Activated naive CD8-positive, alpha-beta T cell treated with anti-CD3 and anti-CD28 coated beads, Interleukin-2, amount 50 U/mL, for 16 hours (primary cell): Measurements from ENCODE around the gene SLC43A2.
A peak's percentile ranks its signal among the peaks of the same experiment; 100 is the strongest.
"Not testable (repeated sequence)": the region's sequence is repeated elsewhere in the genome, so short reads cannot be mapped to it uniquely, and the experiment has no call there.

Experiments used
- DNase-seq: peaks from one replicate; pipeline ENCODE4 v3.0.0-alpha.2; 2020; ENCODE audit warnings: low read depth, low spot score

The SLC43A2 gene

DNA sequence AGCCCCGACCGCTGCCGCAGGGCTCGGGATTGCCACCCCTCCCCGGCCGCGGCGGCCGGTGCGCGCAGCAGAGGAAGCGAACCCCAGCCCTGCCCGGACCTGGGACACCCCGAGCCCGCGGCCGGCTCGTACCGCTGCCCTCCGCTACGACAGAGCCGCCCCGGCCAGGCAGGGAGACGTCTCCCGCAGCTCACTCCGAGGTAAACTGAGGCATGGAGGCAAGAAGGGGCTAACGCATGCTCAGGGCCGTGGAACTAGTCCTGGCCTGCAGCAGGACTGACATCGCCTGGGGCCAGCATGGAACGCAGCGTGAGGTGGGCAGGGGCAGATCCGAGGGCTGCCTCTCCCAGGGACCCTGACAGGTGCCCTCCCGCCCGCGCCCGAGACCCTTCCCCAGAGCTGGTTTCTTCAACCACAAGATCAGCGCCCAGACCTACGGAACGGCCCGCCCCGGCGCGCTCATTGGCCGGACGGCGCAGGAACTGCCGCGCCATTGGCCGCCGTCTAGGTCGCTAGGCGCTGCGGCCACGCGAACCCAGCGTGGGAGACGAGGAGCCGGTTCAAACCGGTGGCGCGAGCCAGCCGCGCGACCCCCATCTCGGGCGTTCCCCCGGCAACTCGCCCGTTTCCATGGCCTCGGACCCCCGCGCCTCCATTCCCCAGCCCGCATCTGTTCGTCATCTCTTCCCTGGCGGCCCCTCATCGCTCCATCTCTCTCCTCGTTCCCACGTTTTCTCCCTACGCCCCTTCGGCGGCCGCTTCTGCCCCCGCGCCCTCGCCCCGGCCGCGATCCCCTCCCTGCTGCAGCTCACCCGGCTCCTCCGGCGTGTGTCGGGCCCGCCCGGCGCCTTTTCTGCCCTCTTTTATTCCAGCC lies at the start of gene SLC43A2:
TSS of gene SLC43A2 (minus strand) at position 853 of the 874 bp plus-strand sequence. CDS start 960 bp downstream, outside the sequence.
- peak; percentile 51 for DNase-seq

DNA sequence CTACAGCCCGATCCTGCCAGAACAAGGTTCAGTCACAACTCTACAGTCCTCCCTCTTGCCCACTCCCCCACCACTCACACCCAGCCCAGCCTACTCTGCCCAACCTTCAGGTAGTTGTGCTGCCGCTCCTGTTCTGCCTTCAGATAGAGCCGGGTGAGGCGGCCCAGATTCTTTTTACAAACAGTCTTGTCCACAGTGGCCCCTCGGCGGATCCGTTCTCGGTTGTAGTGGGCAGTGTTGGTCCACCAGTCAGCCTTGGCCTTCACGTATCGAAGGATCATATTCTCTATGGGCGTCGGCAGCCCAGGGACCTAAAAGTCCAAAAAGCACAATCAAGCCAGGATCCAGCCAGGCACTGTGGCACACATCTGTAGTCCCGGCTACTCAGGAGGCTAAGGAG lies 47.8 kb upstream of the SLC43A2 start:
- DNase-seq = no peak

DNA sequence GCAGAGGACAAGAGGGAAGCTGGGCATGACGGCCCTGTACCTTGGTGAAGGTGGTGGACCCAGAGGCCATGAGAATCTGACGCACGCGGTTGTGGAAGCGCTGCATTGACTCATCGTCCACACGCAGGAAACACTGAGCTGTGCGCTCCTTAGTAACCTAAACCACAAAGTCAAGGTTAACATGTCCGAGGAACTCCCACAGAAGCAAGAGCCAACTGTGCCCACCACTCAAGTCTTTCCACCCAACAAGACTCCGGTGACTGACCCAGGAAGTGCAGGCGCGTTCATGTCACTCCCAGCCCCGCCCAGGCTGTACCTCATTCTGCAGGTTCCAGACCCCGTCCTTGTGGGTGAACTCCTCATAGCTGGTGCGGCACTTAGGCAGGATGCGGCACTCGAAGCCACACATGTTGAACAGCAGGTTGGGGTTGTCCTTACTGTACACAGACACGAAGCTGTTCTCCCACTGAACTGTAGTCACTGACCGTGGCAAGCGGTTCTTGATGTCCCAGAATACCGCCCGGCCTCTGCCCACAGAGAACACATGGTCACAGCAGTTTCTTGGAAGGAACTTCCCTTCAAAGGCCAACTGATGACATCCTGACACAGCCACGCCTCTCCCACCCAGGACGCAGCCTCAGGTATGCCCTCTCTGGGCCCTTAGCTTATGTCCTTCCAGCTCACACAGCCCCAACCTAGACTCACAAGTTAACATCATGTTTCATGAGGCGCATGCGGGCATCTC lies 44.6 kb upstream of the SLC43A2 start:
- no peak for DNase-seq

DNA sequence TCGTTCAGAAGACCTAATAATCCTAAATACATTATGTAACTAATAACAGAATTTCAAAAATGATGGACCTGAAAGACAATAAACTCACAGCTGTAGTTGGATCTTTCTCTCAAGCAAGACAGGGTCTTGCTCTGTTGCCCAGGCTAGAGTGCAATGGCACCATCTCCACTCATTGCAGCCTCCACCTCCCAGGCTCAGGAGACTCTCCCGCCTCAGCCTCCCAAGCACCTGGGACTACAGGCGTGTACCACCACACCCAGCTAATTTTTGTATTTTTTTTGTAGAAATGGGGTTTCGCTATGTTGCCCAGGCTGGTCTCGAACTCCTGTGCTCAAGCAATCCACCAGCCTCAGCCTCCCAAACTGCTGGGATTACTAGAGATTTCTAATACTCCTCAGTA lies 35.3 kb upstream of the SLC43A2 start:
- not testable (repeated sequence) for DNase-seq

DNA sequence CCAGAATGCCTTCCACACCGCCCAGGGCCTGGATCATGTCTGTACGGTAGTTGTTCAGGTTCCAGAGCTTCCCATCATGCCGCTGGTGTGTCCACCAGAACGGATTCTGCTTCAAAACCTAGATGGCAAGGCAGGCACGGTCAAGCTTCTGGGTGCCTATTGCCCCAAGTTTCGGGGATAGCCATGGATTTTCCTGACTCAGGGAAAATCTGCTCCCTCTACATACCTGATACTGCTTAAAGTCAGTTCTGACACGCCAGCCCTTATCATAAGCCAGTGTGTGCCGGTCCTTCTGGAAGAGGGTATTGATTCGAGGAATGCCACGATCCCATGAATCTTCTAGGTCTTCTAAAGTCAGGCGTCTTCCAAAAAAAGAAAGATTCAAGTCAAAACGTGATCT lies 32.4 kb upstream of the SLC43A2 start:
- DNase-seq = no peak

DNA sequence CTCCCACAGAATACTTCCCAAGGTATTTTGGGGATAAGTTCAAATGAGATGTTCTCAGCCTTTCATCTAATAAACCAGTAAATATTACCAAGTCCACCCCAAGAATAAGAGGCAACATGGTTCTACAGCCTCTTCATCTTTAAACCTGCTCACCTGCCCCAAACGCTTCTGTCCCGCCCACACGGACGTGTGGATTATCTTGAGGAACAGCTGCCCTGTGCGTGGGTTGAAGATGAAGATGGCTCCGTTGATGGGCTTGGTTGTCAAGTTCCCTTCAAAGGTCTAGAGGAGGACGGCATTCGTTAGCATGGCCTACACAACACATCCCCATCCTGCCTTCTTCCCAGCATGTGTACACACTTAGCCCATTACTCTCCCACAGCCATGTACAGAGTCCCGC lies 29.5 kb upstream of the SLC43A2 start:
- DNase-seq = no peak

DNA sequence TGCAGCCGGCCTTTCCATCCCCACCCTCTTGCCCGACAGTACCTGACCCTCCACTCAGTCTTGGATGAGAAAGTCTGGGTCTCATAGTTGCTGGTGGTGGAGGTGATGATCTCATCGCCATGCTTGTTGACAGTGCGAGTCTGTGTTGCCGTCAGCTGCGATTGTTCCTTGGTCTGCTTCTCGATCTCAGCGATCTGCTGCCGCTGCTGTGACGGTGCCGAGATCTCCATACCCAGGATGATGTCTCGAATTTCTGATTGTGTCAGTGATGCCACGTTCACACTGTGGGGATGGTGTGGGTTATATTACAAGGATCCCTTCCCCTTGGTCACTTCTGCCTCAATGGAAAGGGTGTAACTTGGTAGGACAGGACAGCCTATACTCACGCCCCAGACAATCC lies 25.1 kb upstream of the SLC43A2 start:
- DNase-seq = no peak

DNA sequence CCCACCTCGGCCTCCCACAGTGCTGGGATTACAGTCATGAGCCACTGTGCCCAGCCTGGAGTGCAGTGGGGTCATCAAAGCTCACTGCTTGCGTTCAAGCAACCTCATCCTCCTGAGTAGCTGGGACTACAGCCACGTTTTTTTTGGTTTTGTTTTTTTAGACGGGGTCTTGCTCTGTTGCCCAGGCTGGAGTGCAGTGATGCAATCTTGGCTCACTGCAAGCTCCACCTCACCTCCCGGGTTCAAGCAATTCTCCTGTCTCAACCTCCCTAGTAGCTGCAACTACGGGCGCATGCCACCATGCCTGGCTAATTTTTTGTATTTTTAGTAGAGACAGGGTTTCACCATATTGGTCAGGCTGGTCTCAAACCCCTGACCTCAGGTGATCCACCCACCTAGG lies 24.2 kb upstream of the SLC43A2 start:
- not testable (repeated sequence) for DNase-seq

DNA sequence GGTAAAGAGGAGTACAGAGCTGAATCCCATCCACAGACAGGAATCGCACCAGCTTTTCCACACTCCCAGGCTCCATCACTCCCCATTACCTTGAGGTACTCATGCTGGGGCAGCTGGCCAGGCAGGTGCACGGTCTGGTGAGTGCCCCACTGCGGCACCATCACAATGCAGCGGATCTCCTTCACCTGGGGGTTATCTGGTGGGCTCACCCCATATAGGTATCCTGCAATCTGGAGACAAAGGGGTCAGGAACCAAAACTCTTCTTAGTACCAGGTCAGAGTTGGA lies 22.9 kb upstream of the SLC43A2 start:
- no peak for DNase-seq

DNA sequence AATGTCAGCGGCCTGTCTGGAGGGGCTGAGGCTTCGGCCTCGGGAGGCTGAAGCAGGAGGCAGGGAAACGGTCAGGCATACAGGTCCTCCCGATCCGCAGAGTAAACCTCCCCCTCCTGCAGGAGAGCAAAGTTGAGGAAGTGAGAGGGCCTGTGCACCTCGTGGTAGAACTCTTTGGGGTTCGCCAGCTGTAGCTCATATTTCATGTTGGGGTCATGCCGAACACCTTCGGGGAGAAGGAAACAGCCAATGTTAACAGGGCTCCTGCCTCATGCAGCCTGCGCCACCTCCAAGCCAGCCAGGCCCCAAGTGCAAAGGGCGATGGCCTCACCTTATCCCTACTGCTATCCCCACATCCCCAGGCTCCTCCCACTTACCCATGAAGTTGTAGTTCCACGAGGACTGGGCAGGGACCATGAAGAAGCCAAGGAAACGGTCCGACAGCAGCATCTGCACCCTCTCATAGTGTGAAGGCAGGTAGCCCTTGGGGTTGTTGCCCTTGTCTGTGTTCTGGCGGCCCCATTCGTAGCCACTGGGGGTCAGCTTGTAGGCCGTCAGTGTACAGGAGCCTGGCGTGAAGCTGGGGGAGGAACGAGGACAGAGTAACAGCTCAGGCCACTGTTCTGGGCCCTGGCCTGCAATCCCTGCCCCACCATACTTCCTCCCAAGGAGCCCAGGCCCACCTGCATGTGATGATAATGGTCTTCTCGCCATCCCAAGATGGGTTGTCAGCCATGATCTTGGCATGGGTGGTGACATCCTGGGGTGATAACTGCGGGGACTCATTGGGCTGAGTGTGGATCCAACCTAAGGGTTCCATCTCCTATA lies 22.3 kb upstream of the SLC43A2 start:
- DNase-seq = no peak

DNA sequence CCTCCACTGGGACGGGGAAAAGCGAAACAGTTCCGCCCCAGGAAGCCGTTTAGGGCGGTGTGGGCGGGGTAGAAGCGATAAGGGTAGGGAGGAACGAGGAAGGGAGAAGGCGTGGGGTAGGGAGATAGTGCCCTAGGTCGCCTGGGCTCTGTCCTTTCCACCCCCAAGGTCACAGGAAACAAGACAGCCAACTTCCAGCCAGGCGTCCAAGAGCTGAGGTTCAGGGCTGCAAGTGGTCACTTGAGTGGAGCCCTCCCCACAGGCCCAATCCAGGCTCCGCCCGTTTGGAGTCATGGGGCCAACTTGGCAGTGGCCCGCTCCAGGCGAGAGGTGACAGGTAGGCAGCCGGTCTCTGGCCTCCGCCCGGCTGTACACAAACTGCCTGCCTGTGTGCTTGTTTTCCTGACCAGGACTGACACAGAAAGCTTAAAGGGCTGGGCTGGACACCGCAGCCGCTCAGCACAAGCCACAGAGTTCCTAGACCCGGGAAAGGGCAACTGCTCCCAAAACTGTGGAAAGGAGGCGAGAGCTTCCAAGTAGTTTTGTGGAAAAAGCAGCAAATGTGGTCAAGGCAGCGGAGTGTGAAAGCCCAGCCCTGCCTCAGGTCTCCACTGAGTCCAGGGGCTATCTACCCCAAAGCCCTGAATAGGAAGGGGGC lies 21.3 kb upstream of the SLC43A2 start, which contains the start of gene RILP:
TSS of gene RILP (minus strand) at position 23 of the 658 bp plus-strand sequence. CDS start 62 bp downstream, outside the sequence.
- DNase-seq = no peak

DNA sequence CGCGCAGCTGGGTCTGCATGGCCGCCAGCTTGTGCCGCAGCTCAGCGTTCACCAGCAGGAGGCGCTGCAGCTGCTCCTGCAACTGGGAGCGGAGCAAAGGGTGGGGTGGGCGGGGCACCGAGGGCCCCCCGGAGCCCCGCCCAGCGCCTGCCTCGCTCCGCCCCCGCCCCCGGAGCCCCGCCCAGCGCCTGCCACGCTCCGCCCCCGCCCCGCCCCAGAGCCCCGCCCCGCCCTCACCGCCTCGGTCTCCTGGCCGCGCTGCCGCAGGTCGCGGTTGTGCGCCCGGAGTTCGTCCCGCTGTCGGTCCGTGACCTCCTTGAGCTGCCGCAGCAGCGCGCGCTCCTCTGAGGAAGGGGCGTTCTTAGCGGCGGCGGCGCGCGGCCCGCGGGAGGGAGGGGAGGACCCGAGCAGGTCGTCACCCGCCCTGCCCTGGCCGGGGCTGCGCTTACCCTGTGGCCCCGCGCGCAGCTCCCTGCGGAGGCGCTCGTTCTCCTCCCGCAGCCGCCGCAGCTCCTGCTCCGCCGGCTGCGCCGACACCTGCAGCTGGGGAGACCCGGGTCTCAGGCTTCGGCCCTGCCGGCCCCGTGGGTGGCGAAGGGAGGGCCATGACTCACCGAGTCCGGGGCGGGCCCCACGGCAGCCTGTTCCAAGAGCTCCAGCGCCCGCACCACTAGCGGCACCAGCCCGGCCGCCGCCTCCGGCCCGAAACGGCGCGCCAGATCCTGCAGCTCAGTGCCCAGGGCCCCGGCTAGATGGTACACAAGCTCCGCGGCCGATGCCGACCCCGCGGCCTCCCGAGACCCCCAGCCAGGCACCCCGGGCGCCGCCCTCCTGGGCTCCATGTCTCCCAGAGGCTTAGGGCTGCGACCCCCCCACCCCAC lies 20.6 kb upstream of the SLC43A2 start:
- DNase-seq = peak; percentile 78

DNA sequence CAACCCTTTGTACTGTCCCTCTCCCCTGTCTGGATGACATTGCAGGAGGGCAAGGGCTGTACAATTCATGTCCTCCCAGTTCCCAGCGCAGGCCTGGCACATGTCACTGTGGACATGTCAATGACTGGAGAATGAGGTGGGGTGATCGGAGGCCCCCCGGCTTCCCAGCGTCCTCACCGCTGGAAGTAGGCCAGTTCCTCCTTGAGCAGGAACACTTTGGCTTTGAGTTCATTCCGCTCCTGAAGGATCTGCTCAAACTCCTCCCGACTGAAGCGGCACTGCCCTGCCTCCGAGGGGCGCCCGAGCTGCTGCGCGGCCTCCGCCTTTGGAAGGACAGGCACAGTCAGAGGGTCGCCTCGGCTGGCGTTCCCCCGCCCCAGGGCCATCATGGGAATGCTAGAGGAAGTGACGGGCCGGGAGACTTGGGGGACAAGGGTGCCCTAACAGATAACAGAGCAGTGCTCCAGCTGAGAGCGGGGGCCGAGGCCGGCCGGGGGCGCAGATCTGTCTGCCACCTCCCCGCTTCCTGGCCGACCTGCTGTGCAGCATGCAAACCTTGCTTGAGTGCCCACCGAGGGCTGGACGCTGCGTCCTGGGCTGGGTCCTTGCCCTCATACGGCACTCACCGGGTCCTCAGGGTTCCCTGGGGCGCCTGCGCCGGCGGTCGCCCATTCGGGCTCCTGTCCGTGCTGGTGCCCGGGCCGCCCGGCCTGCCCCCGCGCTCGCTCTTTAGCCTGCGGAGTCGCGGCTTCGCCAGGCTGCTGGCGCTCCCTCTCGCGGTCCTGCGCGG lies 19.7 kb upstream of the SLC43A2 start:
- DNase-seq = no peak

DNA sequence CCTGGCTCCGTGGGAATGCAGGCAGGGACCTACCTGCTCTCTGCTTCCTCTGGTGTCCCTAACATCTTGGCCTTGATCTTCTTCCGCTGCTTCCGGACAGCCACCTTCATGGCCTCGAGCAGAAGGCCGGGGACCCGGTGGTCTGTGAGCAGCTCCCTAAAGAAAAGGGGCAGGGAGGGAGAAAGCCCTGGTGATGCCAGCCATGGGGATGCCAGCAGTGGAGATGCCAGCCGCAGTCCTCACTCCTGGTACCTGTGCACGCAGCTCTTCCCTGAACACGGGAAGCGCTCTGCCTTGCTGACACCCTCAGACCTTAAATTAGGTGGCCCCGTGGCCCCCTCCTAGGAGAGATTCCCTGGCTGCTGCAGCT lies 19.2 kb upstream of the SLC43A2 start:
- DNase-seq = no peak

DNA sequence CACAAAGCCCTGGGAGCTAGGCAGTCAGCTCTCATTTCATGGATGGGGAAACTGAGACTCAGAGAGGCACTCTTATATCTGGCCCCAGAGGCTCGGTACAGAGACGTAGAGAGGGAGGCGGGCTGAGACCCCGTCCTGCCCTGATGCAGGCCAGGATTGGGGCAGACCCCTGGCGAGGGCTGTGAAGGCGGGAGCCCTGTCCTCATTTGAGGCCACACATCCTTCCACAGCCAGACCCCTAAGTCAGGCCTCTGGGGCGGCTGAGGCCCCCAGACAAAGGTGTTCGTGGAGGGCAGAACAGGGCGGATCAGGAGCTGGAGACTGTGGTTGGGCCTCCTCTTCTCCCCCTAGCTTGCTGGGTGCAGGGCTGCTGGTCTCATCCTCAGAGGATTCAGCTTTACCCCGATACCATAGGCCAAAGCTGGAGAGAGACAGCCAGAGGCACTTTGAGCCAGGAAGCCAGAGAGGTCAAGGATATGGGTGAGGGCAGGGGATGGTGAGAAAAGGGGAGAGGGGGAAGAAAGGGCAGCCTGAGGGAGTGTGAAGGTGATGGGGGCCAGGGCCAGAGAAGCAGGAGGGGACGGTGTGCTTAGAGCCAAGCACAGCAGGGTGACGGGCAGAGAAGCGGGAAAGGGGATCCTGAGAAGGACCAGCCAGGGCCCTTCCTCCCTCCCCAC lies 17.7 kb upstream of the SLC43A2 start:
- DNase-seq = no peak

DNA sequence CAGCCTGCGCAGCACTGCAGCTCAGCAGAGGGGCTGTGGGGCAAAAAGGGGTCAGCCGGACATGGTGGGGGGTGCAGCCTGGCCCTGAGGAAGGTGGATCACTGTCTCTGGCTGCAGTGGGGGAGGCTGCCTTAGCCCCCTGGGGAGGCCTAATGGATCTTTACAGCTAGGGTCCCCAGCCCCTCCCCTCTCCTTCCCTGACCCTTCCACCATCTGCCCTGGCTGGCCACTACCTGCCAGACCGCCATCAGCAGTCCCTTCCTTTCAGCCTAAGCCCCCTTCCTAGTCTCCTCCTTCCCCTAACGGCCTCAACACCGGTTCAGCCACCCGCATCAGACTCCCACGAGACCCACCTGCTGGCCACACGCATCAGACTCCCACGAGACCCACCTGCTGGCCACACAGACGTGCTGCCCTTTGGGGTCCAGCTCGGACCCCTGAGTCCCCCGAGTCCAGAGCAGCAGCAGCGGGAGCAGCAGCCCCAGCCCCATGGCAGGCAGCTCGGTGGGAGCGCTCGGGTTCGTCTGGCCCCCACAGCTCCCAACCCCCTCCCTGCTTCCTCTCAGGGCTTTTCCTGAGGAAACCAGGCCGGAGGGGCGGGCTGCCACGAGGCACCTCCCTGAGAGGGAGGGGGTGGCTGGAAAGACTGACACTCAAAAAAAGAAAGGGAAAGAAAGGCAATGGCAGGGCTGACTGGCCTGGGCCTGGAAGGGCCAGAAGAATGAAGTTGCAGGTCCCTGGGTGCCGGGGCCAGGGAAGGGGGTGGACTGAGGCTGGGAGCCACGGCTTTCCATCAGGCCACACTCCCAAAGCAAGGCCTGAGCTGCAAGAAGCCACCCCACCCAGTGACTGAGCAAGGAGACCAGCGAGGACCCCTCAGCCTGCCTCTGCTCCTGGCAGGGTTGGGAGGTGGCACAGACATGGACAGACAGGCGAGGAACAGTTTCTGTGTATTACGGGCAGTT lies 16.9 kb upstream of the SLC43A2 start, which contains the start of gene SCARF1:
TSS of gene SCARF1 (minus strand) at position 526 of the 965 bp plus-strand sequence. CDS start at position 491, 35 bp downstream.
- DNase-seq = no peak

DNA sequence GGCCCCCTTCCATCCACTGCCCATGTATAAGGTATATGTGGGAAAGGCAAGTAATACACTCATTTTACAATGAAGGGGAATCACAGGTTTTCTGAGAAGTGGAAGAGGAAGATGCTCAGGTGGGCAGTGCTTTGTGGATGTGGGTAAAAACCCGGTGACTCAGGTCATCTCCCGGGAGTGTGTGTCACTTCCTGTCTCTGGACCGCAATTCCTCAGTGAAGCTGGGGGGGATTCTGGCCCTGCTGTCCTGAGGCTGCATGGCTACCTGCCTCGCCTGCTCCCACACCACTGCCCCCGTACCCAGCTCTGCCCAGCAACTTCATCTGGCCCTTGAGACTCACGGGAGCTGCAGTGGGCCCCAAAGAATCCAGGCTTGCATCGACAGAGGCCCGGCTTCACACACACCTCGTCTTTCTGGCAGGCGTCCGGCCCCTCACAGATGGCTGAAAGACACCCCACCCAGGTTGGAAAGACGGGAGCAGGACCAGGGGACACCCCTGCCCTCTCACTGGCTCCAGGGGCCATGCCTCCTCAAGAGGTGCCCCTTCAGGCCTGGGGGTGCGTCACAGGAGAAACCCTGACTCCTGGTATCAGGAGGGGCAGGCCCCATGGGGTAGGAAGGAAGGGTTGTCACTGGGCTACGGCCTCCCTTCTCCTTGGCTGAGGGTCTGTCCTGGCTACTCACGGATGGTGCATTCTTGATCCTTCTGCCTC lies 16.0 kb upstream of the SLC43A2 start:
- DNase-seq = no peak
